Gastrocnemius medialis (tissue), 4 donors: ENCODE results near the gene KDM6B.

Experiments used
- POLR2A ChIP-seq, 2 donors: fragments of 450-650 bp; IDR thresholded peaks; one replicate each; pipeline ENCODE4 v1.6.1; 2017; ENCODE audit warnings: antibody characterized with exemption in 2 of 2, mild to moderate bottlenecking in 2 of 2, moderate library complexity in 2 of 2
- TF ChIP-seq, protein P1 (sequence below), 5 experiments: fragments of 450-650 bp in 3 of 5; fragments of 200-600 bp in 2 of 5; sonication (generic) in 2 of 5; IDR thresholded peaks in 4 of 5; conservative IDR thresholded peaks in 1 of 5; 1 replicate in 4 of 5; 2 replicates in 1 of 5; pipeline ENCODE4 v1.5.1; 2016 to 2019; ENCODE audit warnings: antibody characterized with exemption in 5 of 5, mild to moderate bottlenecking in 3 of 5, moderate library complexity in 3 of 5

DNA sequence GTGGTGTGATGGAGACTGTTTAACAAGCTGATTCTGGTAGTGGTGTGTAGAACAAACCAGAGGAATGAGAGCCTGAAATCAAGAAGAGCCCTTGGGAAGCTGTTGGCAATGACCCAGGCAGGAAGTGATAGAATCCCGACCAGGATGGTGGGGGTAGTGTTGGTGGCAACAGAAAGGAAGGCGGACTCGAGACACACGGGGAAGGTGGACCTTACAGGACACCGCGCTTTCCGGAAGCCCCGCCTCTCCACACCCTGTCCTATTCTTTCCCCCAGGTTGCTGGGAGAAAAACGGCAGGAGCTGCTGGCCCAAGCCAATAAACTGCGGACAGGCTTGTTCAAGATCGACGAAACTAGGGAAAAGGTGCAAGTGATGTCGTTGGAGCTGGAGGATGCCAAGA lies 30.0 kb upstream of the KDM6B start:
- TF ChIP-seq, protein P1, sequence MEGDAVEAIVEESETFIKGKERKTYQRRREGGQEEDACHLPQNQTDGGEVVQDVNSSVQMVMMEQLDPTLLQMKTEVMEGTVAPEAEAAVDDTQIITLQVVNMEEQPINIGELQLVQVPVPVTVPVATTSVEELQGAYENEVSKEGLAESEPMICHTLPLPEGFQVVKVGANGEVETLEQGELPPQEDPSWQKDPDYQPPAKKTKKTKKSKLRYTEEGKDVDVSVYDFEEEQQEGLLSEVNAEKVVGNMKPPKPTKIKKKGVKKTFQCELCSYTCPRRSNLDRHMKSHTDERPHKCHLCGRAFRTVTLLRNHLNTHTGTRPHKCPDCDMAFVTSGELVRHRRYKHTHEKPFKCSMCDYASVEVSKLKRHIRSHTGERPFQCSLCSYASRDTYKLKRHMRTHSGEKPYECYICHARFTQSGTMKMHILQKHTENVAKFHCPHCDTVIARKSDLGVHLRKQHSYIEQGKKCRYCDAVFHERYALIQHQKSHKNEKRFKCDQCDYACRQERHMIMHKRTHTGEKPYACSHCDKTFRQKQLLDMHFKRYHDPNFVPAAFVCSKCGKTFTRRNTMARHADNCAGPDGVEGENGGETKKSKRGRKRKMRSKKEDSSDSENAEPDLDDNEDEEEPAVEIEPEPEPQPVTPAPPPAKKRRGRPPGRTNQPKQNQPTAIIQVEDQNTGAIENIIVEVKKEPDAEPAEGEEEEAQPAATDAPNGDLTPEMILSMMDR (IDR thresholded peaks at IDR 0.05 in 4 of 5, conservative IDR thresholded peaks at IDR 0.05 in 1 of 5), result no peak
- TF ChIP-seq POLR2A (IDR thresholded peaks at IDR 0.05), result no peak
